ENCODE measurements around the gene PLEKHA6.
"Not testable (repeated sequence)": the region's sequence is repeated elsewhere in the genome, so short reads cannot be mapped to it uniquely, and the experiment has no call there.

The PLEKHA6 gene

DNA sequence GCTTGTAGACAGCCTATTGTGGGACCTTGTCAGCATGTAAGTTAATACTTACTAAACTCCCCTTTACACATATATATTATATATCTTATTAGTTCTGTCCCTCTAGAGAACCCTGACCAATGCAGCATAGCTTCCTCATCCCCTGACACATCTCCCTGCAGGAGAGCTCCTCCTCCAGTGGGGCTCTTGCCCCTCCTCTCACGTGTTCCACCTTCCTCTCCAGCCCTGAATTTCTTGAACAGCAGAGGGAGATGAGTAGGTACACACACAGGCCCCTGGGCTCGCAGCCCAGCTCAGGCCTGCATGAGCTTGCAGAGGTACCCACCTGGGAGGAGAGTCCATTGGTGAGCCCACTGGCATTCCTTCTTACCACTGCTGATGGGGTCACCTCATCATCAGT is 118.7 kb downstream of the PLEKHA6 start:
- no peak for DNase-seq (ENCODE audit: low read depth)

DNA sequence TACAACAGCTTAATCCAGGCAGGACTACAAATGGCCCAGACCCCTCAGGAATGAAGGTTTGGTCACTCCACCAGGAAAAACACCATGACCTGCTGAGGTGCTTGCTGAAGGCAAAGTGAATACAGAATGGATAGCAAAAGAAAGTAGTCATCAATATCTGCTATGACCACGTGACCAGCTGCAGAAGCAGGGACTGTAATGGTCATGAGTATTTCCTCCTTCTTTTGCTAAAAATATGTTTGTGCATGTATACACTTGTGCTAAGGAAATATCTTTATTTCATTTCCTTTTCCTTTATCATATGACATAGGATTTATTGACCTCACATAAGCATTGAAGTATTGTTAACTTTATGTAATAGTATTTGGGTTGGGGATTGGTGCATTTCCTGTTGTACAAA is 119.5 kb downstream of the PLEKHA6 start:
- DNase-seq (ENCODE audit: low read depth): no peak

GRCh38 chr1:204239401-204239800 is 120.3 kb downstream of the PLEKHA6 start:
- DNase-seq (ENCODE audit: low read depth): not testable (repeated sequence)

GRCh38 chr1:204238520-204238919 is 121.2 kb downstream of the PLEKHA6 start:
- not testable (repeated sequence) for DNase-seq (ENCODE audit: low read depth)

DNA sequence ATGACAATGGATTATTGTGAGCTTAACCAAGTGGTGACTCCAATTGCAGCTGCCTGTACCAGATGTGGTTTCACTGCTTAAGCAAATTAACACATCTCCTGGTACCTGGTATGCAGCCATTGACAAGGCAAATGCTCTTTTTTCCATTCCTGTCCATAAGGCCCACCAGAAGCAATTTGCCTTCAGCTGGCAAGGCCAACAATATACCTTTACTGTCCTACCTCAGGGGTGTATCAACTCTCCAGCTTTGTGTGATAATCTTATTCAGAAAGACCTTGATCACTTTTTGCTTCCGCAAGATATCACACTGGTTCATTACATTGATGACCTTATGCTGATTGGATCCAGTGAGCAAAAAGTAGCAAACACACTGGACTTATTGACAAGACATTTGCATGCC is 122.2 kb downstream of the PLEKHA6 start:
- DNase-seq (ENCODE audit: low read depth): not testable (repeated sequence)

DNA sequence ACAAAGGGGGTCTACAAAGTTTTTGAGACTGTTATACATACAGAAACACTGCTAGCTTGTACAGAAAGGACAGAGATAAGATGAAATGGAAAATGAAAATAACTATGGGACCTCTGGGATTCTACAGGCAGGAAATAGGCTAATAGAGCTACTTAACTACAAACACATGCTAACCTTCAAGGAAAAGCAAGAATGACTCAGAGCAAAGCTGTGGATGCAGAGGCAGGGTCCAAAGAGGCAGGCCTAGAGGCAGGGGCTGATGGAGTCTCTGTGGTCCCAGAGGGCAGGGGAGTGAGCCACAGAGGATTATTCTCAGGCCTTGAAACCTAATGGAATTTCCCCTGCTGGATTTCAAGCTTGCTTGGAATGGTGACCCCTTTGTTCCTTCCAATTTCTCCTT is 127.2 kb downstream of the PLEKHA6 start:
- no peak for DNase-seq (ENCODE audit: low read depth)

GRCh38 chr1:204230211-204230610 is 129.5 kb downstream of the PLEKHA6 start:
- no peak for DNase-seq (ENCODE audit: low read depth)

- no peak for DNase-seq (ENCODE audit: low read depth)
Measured at GRCh38 chr1:204228896-204229295, 130.8 kb downstream of the PLEKHA6 start.

- no peak for DNase-seq (ENCODE audit: low read depth)
Measured at GRCh38 chr1:204227996-204228785, 131.5 kb downstream of the PLEKHA6 start.

DNA sequence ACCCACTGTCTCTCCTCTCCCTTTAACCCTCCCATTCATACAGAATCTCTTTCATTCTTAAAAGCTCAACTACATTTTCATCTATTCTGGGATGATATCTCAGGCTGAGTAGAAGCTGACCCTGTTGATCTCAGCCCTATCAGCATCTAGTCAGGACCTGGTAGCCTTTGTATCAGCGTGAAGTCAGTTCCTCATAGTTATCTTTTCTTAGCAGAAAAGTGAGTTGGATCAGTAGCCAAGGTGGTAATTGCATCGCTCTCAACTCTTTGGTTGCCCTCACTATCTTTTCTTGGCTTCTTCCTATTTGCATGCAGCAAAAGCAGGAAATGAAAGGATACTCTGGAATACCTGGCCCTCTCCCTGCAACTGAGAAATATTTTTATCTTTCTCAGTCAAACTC is 132.4 kb downstream of the PLEKHA6 start:
- DNase-seq (ENCODE audit: low read depth): no peak

DNA sequence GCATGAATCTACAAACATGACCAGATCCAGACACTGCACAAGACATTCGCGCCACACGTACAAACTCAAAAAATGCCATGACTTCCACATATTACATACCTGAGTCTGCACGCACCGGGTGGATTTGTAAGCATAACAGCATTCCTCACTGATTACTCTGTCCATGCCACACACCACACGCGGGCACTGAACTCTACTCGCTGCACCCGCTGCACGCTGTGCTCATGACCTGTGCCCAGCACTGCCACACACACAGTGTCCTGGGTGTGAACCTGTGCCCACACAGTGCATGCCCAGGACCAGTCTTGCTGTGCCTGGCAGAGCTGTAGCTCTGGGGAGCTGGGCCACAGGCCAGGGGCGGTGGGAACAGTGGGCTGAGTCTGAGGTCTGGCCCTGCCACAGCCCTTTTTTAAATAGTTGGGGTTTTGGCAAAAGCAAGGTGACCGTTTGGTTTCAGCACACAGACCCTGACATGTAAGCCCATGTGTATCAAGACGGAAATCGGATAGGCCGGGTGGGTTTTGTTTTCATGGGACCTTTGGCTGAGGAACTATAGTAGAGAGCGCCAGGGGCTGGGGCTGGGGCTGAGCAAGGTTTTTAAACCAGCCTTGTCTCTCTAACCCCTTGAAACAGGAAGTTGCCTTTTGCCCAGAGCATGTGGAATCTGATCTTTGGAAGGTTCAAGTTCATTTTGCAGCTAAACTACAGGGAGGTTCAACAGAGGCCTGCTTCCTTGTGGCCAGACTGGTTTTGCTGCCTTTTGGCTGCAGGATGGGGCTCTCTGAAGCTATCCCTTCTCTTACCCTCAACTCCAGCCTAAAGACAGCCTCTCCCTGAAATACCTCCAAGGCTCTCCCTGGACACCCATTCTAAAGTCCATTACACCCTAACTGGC is 133.6 kb downstream of the PLEKHA6 start:
- no peak for DNase-seq (ENCODE audit: low read depth)

- no peak for DNase-seq (ENCODE audit: low read depth)
Measured at GRCh38 chr1:204224655-204225054, 135.1 kb downstream of the PLEKHA6 start.

DNA sequence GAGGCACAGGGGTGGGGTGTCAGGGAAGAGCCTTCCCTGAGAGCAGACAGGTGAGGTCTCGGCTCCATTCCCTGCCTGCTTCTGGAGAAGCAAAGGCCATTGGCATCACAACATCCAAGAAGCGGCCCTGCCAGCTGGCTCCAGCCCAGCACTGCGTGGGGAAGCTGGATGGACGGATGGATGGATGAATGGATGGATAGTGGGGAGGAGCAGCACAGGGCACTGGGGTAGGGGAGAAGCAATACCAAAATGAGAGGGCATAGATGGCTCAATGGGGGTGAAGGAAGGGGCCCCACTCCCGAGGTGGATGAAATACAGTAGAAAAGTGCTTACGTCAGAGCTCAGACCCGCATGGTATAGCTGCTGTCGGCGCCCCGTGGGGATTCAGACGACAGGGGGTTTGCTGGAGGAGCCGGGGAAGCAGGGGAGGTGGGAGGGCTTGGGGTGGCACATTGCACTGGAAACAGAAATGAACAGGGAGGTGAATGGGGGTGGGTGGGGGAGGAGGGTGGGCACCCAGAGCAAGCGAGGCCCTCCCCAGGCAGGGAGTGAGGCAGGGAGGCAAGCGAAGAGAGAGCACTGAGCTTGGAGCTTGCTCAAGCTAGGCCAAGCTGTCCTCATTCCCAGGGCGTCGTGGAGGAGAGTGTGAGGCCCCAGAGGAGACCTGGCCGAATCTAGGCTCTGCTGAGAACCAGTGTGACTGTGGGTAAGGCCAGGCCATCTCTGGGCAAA is 136.4 kb downstream of the PLEKHA6 start:
- no peak for DNase-seq (ENCODE audit: low read depth)

DNA sequence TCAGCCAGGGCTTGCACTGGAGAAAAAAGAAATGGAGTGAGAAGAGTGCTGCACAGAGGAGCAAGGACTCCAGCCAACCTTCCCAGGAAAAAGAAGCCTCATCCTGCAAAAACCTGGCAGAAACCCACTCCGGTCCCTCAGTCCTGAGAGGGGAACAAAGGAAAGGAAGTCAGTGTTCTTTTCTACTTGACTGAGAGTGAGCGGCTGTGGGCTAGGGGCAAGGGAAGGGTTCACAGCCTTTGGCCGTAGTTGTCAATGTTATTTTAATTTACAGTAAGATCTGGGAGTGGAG is 137.0 kb downstream of the PLEKHA6 start:
- no peak for DNase-seq (ENCODE audit: low read depth)

- DNase-seq (ENCODE audit: low read depth): no peak
Measured at GRCh38 chr1:204222006-204222763, 137.5 kb downstream of the PLEKHA6 start.

DNA sequence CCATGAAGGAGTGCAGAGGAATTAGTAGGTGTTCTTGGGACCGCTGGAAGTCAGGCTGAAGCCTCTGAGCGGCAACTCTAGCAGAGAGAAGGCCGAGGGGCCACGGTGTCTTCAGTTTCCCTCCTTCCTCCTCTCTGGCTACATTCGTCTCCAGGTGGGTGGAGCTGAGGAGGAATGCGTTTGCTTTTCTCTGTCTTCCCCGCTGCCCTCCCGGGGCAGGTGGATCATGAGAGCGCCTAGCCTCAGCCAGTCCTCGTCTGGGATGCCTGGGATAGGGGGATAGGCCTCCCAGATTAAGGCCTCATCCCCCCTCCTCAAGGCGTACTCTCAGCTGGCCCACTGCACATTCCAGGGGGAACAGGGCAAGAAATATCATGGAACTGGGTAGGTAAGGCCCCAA is 138.5 kb downstream of the PLEKHA6 start:
- no peak for DNase-seq (ENCODE audit: low read depth)

DNA sequence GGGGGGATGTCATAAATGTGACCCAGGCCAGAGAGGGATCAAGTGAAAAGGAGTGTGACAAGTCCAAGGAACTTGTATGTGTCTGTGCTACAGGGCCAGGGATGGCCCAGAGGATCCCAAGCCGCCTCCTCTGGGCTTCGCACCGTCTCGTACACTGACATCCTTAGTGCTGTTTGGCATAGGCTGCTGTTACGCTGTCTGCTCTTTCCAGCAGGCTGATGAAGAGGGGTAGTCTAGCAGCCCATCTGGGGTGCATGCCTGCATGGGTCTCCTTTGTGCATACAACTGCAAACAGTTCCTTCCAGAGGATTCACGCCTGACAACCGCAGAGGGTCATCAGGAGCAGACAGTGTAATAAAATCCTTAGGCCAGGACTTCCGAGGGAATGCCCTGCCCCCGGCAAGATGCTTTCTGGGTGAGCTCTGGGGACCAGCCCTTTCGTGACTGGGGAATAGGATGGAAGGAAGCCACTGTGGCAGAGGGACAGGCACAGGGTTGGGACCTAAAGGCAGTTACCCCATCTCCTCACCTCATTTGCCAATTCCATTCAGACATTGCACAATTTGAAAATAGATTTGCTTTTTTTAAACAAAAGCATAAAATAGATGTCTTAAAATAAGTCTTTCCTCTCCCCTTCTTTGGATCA is 139.6 kb downstream of the PLEKHA6 start:
- no peak for DNase-seq (ENCODE audit: low read depth)

GRCh38 chr1:204218552-204218951 is 141.2 kb downstream of the PLEKHA6 start:
- DNase-seq (ENCODE audit: low read depth): no peak

- DNase-seq (ENCODE audit: low read depth): no peak
Measured at GRCh38 chr1:204217648-204218000, 142.1 kb downstream of the PLEKHA6 start.

DNA sequence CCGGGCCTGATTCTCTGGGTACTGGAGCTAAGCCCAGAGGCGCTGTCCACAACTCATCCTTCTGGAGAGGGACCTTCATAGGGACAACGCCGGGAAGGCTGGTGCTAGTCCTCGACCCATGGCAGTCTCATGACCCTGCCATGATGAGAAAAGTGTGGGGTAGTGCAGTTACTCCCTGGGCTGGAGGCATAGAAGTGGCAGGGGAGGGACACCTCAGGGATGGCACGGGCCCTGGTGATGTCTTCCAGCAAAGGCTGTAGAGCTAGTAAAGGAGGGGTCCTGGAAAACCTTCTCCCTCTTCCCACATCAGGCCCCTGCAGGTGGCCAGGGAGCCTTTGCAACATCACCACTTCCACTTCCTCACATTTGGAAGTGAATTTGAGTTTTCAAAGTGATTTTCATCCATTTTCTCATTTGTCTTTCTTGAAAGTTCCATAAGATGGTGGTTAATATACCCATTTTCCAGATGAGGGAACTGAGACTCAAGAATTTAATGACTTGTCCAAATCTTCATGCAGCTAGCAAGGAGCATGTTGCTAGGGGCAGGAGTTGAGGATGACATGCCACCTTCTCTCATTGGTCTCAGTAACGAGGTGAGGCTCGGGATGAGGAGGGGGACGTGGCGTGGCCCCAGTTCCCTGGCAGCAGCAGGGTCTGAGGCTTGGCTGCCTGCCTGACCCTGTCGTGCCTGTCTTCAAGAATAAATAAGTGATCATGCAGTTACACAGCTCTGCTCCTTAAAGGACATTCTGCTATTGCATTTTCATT is 142.7 kb downstream of the PLEKHA6 start:
- DNase-seq (ENCODE audit: low read depth): no peak

GRCh38 chr1:204216236-204216635 is 143.5 kb downstream of the PLEKHA6 start:
- no peak for DNase-seq (ENCODE audit: low read depth)

All from activated T-helper 1 cell treated with Interleukin-2 at 50 U/mL for 16 hours (primary cell).